GM10847 (cell line): Measurements from ENCODE around the gene COL5A1.

Experiments
- POLR2A ChIP-seq: IDR thresholded peaks from 2 replicates; pipeline ENCODE4 v1.6.1; 2011; ENCODE audit not compliant: insufficient read length; ENCODE audit errors: extremely low read depth

The COL5A1 gene

DNA sequence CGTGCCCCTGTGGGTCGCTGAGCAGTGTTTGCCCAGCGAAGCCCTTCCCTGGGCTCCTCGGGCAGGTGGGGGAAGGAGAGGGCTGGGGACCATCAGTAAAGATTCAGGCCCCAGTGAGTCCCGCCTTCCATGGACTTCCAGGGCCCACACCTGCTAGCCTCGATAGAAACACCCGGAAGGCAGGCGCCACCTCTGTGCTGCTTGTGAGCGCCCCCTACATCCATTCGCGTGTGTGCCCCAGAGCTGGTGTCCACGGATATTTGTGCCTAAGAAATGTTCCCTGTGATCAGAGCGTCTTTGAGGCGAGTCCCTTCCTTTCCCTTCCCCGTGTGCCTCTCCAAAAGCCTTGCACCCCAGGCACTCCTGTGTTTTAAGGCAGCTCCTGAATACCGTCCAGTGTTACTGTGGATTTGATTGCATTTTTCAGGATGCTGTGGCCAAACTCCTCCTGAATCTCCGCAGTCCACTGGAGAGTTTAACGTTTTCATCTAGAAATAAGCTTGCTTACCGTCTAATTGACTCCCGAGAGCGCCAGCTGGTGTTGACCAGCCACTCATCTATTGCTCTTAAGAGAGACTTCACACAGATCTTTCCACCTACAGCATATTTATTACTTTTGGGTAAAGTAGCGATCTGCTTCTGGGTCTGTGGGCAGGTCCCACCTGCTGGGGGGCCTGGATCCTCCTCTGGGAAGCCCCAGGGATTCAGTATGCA lies 101.4 kb downstream of the COL5A1 start:
- TF ChIP-seq POLR2A: no peak

DNA sequence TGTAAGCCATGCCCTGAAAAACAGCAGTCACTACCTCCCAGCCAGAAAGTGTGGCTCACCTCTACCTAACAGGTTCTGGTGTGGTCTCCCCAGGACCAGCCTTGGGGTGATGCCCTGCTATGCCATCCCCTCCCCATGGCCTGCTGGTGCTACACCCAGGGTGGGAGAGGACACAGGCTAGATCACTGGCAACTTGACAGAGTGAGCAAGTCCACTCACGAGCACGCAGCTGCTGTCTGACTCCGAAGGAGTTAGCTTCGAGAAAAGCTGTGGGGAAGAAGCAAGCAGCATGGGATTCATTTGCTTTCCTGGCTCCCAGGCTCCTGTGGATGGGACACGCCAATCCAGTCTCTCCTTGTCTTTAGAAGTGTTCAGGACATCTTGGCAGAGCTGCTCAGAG lies 102.2 kb downstream of the COL5A1 start:
- TF ChIP-seq POLR2A: no peak

DNA sequence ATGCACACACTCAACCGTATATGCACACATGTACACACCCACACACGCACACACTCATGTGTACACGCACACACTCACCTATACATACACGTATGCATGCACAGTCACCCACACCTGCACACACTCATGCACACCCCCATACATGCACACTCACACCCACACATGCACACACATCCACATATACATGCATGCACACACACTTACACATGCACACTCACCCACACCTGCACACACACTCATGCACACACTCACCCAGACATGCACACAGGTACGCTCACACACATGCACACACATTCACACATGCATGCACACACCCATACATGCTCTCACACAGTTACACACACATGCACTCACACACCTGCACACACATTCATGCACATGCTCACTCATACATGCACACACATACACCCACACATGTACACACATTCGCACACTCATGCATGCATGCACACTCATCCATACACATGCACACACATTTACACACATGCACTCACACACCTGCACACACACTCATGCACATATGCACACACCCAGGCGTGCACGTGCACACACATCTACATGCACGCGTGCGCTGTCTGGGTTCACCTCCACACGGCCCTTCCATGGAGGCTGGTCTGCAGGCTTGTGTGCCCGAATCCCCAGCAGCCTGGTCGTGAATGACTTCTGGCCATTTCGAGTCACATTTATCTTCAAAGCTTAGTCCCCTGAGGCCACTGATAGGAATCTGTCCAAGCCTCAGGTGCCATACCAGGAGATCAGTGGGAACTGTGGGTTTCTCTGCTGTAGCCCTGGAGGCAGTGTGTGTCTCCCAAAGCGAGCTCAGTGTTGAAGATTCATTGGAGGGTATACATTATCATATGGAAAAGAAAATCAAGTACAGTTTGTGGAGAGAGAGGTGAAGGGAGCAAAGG lies 103.0 kb downstream of the COL5A1 start:
- TF ChIP-seq POLR2A: no peak

DNA sequence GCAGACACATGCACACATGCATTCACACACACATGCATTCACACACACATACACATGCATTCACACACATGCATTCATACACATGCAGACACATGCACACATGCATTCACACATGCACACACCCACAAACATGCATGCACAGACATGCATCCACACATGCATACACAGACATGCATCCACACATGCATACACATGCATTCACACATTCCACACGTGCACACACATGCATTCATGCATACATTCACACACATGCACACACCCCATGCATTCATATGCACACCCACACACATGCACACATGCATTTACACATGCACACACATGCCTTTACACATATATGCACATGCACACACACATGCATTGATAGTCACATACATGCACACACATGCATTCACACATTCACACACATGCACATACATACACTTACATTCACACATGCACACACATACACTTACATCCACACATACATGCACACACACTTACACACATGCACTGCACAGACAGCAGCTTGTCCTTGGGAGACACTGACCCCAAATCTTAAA lies 106.4 kb downstream of the COL5A1 start:
- TF ChIP-seq POLR2A: no peak

DNA sequence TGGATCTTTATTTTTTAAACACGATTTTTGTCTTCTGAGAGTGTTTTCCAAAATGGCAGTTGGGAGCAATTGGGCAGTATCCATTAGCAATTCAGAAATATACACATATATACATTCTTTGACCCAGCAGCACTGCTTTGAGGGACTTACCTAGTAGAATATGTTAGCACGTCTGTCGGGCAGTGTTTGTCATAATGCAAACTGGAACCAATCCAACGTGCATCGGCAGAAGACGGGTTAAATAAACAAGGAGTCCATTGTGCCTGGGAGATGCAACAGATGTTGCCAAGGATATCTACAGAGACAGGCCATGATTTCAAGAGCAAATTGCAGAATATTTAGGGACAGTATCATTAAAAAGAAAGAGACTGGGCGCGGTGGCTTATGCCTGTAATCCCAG lies 107.0 kb downstream of the COL5A1 start:
- TF ChIP-seq POLR2A: no peak

DNA sequence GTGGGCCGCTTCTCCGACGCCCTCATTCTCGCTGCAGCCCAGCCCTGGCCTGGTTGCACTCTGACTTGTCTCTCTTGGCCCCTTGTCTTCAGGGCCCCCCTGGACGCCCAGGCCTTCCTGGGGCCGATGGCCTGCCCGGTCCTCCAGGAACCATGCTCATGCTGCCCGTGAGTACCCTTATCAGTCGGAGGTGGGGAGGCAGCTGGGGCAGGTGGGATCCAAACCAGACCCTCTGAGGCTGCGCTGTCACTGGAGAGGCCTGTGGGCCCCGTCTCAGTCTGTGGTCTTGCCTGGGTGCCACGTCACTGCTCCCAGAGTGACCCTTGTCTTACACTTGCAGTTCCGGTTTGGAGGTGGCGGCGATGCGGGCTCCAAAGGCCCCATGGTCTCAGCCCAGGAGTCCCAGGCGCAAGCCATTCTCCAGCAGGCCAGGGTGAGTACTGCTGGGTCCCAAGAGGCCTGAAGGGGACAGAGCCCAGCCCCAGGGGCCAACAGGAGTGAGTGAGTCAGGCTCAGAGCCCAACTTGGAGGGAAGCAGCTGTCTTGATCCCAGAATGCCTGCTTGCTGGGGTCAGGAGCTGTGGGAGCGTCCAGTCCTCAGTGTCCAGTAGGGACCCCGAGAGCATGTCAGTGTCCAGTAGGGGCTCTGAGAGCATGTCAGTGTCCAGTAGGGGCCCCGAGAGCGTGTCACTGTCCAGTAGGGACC lies 109.0 kb downstream of the COL5A1 start:
- TF ChIP-seq POLR2A: no peak

DNA sequence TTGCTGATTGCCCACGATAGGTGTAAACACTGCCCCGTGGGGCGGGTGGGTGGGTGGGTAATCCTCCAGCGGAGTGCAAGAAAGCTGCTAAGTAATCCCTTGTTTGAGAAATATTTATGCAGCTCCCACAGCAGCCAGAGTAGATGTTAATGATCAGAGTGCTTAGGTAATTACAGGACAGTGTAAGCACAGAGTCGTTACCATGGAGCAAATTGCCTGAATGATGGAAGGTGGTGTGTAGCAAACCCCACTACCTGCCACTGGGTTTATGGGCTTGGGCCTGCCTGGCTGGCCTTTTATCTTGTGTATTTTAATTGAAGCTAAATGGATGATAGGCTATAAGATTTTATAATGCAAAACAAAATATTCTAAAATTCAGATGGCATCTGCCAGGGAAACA lies 110.0 kb downstream of the COL5A1 start:
- TF ChIP-seq POLR2A: no peak

DNA sequence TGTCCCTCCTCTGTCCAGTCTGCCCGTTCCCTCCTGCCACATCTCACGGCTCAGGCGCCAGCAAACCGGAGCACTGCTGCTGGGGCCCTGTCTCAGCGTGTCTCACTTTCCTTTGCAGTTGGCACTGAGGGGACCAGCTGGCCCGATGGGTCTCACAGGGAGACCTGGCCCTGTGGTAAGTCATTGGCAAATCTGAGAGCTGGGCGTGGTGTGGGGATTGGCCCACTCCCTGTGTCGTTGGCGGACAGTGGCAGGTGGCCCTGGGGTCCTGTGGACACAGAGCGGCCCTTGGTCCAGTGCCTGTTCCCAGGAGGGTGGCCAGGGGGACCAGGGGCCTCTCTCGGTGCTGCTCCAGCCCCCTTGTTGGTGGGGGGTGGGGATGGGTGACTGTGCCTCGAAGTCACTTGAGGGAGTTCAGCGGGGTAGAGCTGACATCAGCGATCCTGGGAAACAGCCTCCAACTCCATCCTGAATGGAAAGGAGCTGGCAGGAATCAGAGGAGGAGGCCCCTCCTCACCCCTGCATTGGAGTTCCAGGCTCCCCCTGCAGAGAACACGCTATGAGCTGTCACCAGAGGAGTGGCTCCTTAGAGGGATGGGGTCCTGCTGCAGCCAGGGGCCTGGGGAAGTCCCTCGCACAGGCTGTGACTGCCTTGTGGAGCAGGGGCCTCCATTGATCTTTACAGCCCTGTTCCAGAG lies 111.0 kb downstream of the COL5A1 start:
- TF ChIP-seq POLR2A: no peak

DNA sequence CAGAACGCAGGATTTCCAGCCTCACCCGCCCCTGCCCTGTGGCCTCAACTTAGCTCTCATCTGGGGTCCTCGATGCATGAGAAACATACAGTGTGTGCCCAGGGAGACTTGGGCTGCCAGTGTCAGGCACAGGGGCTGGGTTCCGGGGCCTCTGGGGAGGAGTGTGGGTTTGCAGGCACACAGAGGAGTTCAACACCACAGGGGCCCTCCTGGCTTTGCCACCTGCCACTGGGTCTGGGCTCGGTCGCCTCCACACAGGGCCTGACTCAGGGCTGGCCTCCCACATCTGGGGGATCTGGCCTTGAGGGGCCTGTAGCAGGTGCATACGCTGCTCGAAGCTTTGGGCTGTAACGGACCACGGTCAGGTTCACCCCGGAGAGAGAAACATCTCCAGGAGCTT lies 111.6 kb downstream of the COL5A1 start:
- no peak for TF ChIP-seq POLR2A

DNA sequence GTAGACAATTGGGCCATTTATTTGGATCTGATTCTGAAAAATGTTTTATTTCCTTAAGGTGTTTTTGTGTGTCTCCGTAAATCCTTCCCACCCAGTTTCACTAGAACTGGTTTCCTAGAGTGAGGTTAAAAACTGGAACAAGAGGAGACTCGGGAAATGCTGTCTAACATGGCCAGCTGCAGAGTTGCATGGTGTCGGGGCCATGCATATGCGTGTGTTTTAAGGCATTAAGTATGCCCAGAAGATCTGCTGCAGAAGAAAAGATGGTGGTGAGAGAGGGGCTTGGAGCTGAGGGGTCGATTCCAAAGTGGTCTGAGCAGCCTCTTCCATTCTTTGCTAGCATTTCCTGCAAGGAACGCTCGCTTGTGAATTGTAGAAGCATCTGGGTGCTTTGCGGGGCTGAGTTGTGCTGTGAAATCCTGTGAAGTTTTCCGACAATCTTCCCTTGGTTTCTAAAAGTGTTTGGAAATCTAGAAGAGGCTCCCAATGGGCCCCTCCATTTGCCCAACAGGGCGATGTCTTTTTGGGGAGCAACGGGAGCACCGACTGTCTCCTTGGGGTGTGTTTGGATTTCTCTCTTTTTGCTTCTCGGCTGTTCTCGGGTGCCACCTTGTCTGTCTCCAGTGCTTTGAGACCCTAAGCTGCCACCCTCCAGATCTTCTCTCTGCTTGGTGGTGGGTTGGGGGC lies 113.8 kb downstream of the COL5A1 start:
- TF ChIP-seq POLR2A: no peak

DNA sequence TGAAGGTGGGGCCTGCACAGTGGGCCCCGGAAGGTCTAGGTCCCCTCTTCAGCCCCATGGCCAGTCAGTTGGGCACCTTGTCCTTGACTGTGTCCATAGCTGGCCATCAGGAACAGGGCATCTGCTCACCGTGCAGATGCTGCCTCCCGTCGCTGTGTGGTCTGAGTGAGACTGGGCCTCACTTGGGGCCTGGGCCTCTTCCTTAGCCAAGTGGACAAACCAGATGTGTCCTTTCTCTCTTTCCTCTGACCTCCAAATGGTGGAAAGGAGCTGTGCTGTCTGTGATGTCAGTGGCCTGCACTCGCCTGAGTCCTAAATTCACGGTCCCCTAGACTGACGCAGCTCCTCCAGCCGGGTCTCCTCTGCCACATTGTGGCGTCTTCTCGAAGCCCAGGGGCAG lies 114.5 kb downstream of the COL5A1 start:
- TF ChIP-seq POLR2A: no peak

DNA sequence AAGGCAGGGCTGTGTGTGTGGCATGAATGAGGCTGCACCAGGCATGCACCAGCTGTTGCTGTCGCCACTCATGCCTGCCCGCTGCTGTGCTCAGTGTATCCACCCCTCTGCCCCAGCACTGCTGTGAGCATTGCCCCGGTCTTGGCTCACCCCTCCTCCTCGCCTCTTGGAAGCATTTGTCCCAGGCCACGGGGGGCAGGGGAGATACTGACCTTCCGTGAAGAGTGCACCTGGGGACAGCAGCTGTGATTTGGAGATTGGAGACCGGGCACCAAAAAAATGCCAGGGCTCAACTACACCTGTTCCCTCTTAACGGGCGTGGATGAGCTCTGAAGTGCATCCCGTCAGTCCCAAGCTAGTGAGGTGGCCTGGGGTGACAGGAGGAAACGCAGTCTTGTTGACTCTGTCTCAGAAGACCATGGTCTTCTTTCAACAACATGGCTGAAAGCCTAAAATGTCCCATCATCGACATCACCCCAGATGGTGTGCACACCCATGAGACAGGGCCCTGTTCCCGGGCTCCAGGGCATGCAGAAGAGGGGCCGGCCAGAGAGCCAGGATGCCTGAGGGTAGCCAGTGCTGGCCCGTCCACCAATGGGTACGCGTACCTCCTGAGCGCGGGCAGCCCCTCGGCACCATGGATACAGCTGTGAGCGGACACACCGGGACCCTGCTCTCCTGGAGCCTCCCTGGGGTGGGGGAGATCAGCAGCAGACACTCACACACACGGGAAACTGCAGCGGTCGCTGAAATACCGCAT lies 115.8 kb downstream of the COL5A1 start:
- no peak for TF ChIP-seq POLR2A

DNA sequence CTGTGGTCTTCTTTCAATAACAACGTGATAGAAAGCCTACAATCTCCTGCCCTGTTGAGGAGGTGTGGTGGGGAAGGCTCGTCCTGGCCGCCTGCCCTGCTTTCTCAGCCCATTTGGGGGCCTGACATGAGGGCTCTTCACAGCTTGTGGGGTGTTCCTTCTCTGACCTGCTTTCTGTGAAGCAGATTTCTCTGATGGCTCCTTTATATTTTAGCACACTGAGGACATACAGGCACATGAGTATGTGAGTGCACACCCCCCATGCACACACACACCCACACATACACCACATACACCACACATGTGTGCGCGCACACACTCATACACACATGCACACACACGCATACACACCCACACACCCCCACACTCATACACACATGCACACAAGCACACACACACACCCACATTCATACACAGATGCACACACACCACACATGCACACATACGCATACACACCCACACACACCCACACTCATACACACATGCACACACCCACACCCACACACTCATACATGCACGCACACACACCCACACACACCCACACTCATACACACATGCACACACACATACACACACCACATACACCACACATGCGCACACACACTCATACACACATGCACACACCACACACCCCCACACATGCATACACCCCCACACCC lies 117.5 kb downstream of the COL5A1 start:
- no peak for TF ChIP-seq POLR2A
